CD4-positive, alpha-beta T cell treated with Interleukin-4 for 4 hours (primary cell): ENCODE measurements around the gene ZNF24.

Experiments
- DNase-seq: peaks from one replicate; pipeline ENCODE4 v3.0.0-alpha.2; 2020

The ZNF24 gene

DNA sequence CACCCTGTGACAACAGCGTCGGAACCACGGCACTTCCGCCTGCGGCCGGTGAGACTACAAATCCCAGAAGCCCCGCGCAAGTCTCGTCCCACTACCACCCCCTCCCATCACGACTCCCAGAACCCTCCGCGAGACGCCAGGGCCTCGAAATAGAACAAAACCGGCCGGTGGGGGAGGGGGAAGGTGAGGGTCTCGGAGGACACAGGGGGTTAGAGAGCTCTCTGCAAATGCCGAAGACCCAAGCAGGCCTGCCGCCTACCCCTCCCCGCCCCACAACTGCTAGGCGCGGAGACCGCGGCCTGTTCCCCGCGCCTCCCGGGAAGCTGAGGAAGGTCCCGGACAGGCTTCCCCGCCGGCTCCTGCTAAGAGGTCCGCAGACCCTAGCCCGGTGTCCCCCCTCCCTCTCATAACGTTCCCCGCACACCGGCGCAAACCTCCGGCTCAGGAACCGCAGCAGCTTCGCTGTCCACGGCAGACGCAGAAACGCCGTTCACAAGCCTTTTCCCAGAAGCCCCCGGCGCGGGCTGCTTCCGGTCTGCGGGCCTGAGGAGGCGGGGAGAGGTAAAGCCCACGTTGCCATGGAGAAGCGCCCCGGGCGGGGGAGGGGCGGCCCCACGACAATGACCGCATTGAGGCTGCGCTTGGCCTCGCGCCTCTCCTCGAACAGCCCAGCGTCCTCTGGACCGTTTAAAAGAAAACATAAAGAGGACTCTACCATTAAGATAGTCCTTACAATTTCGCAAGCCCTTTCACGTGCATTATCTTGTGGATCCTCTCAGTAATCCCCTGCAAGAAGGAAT lies at the start of gene ZNF24:
ZNF24 (minus strand) TSS at position 485 of the 800 bp plus-strand sequence. CDS start 3,770 bp downstream, outside the sequence.
- DNase-seq: peak; percentile 90

DNA sequence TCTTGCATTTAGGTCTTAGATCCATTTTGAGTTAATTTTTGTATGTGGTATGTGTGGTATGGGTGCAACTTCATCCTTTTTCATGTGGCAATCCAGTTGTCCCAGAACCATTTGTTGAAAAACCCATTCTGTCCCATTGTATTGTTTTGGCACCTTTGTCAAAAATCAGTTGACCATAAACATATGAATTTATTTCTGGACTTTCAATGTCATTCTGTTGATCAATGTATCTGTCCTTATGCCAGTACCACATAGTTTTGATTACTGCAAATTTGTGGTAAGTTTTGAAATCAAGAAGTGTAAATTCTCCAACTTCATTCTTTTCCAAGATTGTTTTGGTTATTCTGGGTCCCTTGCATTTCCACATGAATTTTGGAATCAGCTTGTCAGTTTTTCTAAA lies 49.5 kb upstream of the ZNF24 start:
- DNase-seq: no peak

DNA sequence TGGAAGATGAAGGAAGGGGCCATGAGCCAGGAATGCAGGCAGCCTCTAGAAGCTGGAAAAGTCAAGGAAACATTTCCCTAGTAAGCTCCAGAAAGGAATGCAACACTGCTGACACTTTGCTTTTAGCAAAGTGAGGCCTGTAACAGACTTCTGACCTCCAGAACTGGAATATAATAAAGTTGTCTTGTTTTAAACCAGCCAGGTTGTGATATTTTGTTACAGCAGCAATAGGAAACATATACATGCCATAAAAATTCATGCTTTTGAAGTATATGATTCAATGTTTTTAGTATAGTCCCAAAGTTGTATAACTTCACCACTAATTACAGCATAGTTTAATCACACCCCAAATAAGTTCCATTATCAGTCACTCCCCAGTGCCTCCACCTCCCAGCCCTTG lies 48.2 kb upstream of the ZNF24 start:
- DNase-seq: no peak

DNA sequence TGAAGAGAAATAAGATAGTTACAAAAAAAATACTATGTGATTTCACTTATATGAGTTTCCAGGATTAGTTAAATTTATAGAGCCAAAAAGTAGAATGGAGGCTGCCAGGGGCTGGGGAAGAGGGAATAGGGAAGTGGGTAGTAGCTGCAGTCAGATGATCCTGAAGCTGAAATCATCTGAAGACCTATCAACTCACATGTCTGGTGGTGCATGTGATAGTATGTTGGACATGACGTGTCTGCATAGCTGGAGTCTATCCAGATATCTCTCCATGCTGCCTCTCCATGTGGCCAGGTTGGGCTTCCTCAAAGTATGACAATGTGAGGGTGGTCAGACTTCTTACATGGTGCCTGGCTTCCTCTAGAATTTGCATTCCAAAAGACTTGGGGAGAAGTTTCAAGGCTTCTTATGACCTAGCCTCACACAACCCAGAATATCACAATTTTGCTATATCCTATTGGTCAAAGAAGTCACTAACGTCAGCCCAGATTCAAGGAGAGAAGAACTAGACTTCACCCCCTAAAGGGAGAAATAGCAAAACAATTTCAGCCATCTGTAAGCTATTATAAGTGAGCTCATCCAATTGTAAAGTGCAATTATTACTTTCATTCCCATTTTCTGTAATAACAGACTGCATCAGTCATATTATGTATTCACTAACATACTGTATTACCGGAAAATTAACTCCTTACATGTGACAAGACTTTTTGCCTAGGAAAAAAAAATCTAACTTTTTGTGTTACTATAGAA lies 46.9 kb upstream of the ZNF24 start:
- DNase-seq: no peak

DNA sequence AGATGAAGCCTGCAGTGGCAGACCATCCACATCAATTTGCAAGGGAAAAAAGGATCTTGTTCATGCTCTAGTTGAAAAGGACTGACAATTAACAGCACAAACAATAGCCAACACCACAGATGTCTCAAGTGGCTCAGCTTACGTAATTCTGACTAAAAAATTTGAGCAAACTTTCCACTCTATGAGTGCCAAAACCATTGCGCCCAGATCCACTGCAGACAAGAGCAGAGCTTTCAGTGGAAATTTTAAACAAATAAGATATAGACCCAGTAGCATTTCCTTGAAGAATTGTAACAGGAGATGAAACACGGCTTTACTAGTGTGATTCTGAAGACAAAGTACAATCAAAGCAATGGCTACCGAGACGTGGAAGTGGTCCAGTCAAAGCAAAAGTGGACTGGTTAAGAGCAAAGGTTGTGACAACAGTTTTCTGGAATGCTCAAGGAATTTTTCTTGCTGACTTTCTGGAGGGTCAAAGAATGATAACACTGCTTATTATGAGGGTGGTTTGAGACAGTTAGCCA lies 44.9 kb upstream of the ZNF24 start:
- DNase-seq: no peak

DNA sequence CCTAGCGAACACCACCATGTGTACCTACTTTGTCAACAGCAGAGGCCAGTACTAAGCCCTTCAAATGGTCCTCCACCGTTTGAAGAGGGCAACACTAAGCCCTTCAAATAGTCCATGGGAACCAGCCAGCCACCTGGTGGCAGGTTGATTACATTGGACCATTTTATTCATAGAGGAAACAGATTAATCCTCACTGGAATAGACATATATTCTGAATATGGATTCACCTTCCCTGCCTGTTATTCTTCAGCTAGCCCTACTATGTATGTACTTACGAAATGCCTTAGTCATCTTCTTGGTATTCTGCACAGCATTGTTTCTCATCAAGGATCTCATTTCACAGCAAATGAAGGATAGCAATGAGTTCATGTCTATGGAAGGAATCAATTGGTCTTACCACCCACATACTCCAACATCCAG lies 42.9 kb upstream of the ZNF24 start:
- DNase-seq: peak; percentile 10

DNA sequence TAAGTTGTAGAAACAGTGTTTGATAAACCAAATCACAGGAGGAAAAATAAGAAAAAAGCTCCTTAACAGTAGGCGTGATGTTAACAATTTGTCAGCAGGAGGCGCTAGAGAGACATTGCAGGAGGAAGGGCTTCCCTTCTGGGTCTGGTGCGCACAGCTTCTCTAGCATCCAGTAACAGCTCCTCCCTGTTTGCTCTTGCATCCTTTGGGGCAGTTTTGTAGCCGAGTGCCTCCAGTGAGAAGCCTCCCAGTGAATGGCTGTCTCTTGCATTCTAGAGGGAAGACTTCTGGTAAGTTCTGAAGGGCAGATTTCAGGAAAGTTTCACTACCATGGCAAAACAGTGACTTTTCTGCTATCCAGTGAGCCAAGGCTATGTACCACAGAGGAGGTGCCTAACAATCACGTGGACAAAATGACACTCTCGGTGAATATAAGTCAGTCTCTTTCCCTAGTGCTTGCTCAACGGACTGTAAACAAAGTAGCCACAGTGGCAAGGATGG lies 42.4 kb upstream of the ZNF24 start:
- DNase-seq: peak; percentile 76

DNA sequence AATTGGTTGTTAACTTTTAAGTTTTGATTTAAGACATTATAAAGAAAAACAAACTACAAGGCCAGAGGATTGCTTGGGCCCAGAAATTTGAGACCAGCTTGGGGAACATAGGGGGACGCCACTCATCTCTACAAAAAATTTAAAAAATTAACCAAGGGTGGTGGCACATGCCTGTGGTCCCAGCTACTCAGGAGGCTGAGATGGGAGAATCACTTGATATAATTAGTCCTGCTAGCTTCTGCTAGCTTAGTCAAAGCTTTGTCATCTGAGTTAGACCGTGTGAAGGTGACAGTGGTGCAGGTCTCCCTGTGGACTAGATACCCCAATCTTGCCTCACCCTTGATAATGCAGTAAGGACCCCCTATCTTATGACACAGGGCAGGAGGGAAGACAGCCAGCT lies 38.9 kb upstream of the ZNF24 start:
- no peak for DNase-seq

DNA sequence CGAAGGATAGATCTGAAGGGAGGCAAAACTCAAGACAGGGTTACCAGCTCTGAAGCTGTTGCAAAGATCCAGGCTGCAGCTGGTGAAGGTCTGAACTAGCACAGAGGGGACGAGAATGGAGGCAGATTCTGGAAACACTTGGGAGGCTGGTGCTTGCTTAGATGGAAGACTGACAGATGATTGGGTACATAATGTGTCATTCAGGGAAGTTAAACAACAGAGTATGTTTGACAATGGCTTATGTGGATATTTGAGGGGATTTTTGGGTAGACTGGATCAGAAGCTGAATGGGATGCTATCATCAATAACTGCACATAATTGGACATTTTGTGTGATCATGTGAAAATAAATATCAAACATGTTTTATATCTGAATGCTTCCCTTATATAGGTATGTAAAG lies 35.2 kb upstream of the ZNF24 start:
- no peak for DNase-seq

DNA sequence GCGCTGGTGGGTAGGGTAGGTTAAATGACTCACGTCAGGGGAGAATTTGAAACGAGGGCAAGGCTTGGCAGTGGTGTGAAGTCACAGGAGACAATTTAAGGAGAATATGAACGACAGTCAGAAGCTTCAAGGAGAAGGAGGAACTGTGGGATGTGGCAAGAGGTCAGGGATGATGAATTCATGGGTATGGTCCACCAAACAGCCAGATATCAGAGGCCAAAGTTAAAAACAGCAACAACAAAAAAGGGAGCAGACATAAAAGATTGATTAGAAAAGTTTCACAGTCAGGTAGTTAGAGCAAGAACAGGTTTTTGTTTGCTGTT lies 34.3 kb upstream of the ZNF24 start:
- DNase-seq: no peak

DNA sequence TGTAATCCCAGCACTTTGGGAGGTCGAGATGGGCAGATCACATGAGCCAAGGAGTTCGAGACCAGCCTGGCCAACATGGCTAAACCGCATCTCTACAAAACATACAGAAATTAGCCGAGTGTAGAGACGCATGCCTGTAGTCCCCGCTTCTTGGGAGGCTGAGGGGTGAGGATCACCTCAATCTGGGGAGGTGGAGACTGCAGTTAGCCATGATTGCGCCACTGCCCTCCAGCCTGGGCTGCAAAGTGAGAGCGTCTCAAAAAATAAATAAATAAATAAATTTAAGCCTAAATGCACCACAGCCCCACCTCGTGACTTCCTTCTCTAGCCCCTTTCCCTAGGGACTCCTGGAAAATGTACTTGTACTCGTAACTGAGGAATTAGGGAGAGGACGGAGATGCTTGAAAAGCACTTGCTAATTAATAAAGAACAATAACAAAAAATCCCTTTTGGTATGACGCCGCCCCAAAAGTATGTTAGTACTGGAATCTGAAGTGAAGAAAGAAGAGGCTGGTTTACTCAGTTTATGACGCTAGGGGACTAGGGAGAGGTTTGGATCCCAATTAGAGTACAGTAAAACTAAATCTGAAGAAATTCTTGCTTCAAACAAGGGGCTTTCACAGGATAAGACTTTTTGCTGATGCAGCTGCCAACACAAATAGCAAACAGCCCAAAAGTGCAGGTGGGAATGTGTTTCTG lies 33.8 kb upstream of the ZNF24 start:
- DNase-seq: no peak

DNA sequence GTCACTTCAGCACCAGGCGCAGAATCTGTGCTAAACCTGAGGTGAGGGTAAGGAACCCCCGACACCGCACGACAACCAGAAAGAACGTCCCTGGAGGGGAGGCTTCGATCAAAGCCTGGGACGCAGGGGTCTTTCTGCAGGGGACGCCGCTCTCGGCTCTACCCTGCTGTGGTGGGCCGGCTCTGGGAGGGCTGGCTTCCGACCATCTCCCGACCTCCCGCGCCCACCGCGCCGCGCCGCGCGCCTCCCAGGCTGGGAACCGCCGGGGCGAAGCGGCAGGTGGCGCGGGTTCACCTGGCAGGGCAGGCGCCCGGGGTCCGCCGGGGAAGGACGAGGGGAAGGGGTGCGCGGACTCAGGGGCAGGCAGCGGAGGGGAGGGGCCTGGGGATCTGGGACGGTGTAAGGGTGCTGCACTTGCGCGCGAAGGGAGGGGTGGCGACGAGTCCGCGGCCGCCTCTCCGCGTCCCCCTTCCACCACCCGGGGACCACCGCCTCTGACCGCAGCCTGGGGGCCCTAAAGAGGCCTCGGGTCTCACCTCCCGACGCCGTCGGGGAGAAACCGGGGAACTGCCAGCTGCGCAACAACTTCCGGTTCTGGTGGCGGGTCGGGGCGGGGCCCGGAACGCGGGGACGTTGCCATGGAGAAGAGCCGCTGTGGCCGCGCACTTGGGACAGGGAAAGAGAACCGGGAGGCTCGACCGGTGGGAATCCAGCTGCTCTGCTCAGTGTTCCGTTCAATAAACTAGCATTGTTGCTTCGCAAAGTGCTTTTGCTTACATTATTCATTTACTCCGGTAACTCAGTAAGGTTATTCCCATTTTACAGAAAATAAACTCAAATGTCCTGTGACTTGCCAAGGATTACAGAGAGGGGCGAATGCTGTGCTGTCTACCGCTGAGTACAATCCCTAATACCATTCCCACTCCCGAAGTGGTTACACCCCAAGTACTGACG lies 32.8 kb upstream of the ZNF24 start, which contains the start of gene ZNF396:
ZNF396 (minus strand) TSS at position 596 of the 954 bp plus-strand sequence. CDS start 3,045 bp downstream, outside the sequence.
- DNase-seq: peak; percentile 60

DNA sequence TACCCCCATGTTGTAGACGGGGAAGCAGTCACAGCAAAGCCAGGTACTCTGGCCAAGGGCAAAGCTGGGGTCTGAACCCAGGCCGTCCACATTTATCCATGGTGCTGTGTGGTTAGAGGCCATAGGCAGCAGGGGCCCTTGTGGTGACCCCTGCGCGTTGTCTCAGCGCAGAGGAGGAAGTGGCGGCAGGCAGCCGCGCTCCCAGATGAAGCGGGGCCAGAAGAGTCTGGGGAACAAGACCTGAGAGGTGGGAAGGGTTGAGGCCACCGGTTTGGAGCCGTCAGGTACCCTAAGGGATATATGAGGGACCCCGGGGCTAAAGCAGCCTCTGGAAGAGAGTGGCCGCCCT lies 32.1 kb upstream of the ZNF24 start:
- DNase-seq: peak; percentile 6

DNA sequence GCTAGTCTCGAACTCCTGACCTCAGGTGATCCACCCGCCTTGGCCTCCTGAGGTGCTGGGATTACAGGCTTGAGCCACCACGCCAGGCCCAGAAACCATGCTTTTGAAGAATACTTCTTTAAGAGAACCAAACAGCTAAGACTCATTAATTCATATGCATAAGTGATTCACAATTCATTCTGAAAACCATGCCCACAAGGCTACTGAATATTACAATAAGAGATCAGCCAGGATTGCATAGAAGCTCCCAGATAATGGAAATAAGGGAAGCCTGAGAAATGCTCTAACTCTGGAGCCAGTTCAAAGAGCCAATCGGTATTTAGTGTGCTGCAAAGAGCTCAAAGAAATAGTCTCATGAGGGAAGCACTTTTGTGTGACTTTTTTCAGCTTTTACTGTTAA lies 30.5 kb upstream of the ZNF24 start:
- no peak for DNase-seq

DNA sequence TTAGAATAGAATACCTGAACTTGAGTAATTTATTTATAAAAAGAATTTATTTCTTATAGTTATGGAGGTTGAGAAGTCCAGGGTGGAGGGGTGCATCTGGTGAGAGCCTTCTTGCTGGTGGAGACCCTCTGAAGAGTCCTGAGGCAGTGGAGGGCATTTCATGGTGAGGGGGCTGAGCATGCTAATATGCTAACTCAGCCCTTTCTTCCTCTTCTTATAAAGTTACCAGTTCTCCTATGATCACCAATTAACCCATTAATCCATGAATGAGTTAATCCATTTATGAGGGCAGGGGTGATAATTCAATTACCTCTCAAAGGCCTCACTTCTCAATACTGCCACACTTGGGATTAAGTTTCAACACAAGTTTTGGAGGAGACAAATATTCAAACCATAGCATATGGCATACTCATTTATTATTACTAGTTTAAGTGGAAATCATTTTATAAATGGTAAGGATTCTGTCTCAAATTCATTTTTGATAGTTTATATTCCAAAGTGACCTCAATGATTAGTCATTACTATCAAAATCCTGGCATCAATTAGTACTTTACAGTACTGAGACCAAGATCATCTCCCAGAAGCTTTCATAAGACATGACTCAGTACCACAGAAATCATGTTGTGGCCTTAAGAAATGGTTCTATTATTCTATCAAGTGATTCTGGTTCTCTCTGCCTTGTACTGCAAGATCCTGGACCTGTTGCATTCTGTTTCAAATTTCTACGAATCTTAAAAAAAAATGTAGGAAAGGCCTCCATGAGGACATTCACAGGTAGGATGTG lies 27.4 kb upstream of the ZNF24 start:
- DNase-seq: no peak

DNA sequence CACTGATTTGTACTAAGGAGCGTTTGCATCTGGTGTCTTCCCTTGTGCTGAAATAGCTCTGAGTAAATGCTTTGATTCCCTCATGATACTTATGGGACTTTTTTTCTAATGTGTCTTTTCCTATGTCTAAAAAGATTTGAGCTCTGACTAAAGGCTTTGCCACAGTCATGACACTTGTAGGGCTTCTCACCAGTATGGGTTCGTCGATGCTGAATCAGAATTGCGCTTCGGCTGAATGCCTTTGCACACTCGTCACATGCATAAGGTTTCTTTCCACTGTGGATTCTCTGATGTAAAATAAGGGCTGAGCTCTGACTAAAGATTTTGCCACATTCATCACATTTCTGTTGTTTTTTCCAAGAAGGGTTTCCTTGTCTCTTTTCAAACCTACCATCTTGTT lies 24.9 kb upstream of the ZNF24 start:
- DNase-seq: no peak

DNA sequence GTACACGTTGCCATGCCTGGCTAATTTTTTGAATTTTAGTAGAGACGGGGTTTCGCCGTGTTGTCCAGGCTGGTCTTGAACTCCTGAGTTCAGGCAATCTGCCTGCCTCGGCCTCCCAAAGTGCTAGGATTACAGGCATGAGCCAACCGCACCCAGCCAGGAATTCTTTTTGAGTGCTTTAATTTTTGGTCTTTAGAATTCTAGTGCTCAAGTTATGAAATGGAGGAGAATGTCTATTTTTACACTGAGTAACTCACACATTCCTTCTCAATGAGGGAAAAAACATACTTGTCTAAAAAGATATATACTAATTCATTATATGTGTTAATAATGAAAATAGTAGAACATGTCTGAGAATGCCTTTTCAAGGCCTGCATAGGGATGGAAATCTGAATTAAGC lies 24.4 kb upstream of the ZNF24 start:
- DNase-seq: no peak

DNA sequence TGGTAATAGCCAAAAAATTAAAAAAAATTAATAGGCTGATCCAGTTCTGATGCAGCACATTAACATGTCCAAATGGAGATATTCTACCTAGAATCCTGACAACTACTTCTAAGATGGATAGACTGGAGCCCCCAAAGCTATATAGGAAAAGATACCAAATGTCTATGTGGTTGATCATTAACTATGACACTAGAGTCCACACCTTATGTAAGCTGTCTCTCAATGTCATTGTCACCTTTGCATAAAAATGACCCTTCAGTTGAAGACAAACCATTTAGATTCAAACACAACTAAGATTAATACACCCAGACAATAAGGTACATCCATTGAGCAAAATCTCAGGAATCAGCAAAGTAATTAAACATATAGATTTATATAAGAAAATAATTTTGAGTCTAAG lies 18.3 kb upstream of the ZNF24 start:
- no peak for DNase-seq

DNA sequence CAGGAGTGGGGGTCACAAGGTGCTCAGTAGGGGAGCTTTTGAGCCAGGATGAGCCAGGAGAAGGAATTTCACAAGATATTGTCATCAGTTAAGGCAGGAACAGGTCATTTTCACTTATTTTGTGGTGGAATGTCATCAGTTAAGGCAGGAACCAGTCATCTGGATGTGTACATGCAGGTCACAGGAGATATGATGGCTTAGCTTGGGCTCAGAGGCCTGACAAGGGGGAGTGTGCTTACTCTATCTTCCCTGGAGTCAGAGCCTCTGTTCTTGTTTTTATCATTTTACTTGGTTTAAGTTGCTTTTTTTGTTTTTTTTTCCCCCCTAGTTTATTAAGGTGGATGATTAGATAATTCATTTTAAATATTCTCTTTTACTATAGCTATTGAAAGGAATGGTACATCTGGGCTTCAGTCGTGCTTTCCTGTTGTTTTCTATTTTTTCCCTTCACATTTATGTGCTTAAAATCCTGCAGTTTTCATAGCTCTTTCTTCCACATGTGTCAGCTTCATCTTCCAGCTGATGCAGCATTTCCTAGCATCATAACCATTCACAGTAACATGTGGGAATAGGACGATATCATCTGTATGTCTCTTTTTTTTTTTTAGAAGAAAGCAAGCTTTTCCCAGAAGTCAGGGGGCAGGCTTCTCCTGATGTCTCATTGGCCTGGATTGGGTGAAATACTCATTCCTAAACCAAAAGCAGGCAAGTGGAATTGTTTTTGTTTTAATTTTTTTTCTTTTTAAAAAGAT lies 17.5 kb upstream of the ZNF24 start:
- no peak for DNase-seq

DNA sequence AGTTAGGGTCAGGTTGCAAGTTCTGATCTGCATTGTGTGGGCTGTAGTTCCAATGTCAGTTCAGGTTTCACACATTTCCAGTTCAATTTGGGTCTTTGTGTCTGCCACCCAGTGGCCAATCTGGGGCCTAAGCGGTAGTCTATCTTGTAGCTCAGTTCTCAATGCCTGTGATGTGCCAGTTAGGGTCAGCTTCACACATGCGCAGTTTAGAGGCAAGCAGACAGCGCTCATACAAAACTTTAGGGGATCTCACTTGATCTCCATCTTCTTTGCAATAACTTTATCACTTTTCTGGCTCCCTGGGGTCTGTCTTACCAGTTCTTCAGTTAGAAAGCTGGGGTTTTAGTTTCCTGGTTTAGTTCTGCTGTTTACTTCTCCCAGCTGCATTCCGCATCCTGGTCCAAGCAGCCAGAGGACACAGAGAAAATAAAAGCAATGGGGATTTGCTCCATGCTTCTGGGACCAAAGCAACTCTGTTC lies 11.0 kb upstream of the ZNF24 start:
- DNase-seq: peak; percentile 68
